GM23338 (cell line): ENCODE measurements around the gene RAB13. TPM values are rescaled to one million over a fixed set of nuclear protein-coding genes. Genes with fewer than 3 reads are reported as not detected.

ENCODE experiments used
- ATAC-seq: fragments of 200-7000 bp; cut with Tn5 transposase; 3 replicates; pipeline ENCODE4 v1.9.1; 2020
- DNase-seq: peaks from one replicate; pipeline ENCODE4 v3.0.0-alpha.2; 2015; ENCODE audit warnings: low spot score
- H2AFZ ChIP-seq: fragments of 200-600 bp; sonication (generic); 2 replicates; pipeline ENCODE4 v1.8.0; 2016; ENCODE audit warnings: antibody characterized with exemption, mild to moderate bottlenecking, moderate library complexity
- H3F3A ChIP-seq: fragments of 200-600 bp; sonication (generic); replicated peaks from 2 replicates; pipeline ENCODE4 v1.8.0; 2017; ENCODE audit warnings: antibody characterized with exemption, mixed run types, low read depth
- H3K27ac ChIP-seq: fragments of 200-600 bp; sonication (generic); 2 replicates; pipeline ENCODE4 v1.6.1; 2016; ENCODE audit warnings: low read depth
- H3K27me3 ChIP-seq: fragments of 200-600 bp; sonication (generic); 2 replicates; pipeline ENCODE4 v1.8.0; 2016; ENCODE audit warnings: mild to moderate bottlenecking, mixed run types, moderate library complexity; ENCODE audit not compliant: insufficient read depth
- H3K36me3 ChIP-seq: fragments of 200-600 bp; sonication (generic); 2 replicates; pipeline ENCODE4 v1.8.0; 2016; ENCODE audit warnings: mild to moderate bottlenecking; ENCODE audit not compliant: insufficient read depth
- H3K4me1 ChIP-seq: fragments of 200-600 bp; sonication (generic); 2 replicates; pipeline ENCODE4 v1.8.0; 2016; ENCODE audit warnings: mild to moderate bottlenecking, moderate library complexity; ENCODE audit not compliant: insufficient read depth
- H3K4me2 ChIP-seq: fragments of 200-600 bp; sonication (generic); 2 replicates; pipeline ENCODE4 v1.7.1; 2017; ENCODE audit warnings: mixed run types
- H3K4me3 ChIP-seq: fragments of 200-600 bp; sonication (generic); 2 replicates; pipeline ENCODE4 v1.6.1; 2016; ENCODE audit warnings: mixed run types
- H3K79me2 ChIP-seq: fragments of 200-600 bp; sonication (generic); replicated peaks from 2 replicates; pipeline ENCODE4 v1.8.0; 2017; ENCODE audit warnings: mild to moderate bottlenecking; ENCODE audit not compliant: insufficient read depth
- H3K9me2 ChIP-seq: fragments of 200-600 bp; sonication (generic); 2 replicates; pipeline ENCODE4 v1.8.0; 2017; ENCODE audit not compliant: insufficient read depth
- H4K20me1 ChIP-seq: fragments of 200-600 bp; sonication (generic); replicated peaks from 2 replicates; pipeline ENCODE4 v1.8.0; 2017; ENCODE audit warnings: mild to moderate bottlenecking; ENCODE audit not compliant: insufficient read depth
- H3K27ac Mint-ChIP-seq: 2 replicates; pipeline ENCODE4 v1.8.0; 2020; ENCODE audit warnings: inconsistent platforms, mild to moderate bottlenecking, moderate library complexity, mixed read lengths
- H3K27me3 Mint-ChIP-seq: 3 replicates; pipeline ENCODE4 v1.8.0; 2022; ENCODE audit warnings: low read depth, mild to moderate bottlenecking, moderate library complexity, mixed read lengths, inconsistent platforms; ENCODE audit not compliant: insufficient read depth, poor library complexity
- H3K36me3 Mint-ChIP-seq: 3 replicates; pipeline ENCODE4 v1.8.0; 2021; ENCODE audit warnings: low read depth, mild to moderate bottlenecking, inconsistent platforms, moderate library complexity, mixed read lengths
- H3K4me1 Mint-ChIP-seq: 3 replicates; pipeline ENCODE4 v1.8.0; 2020; ENCODE audit warnings: mild to moderate bottlenecking, inconsistent platforms, mixed read lengths
- H3K4me3 Mint-ChIP-seq: 3 replicates; pipeline ENCODE4 v1.8.0; 2021; ENCODE audit warnings: moderate library complexity, mild to moderate bottlenecking, inconsistent platforms, mixed read lengths
- H3K9me3 Mint-ChIP-seq: 3 replicates; pipeline ENCODE4 v1.8.0; 2020; ENCODE audit warnings: moderate library complexity, mild to moderate bottlenecking, inconsistent platforms, mixed read lengths
- CREB1 ChIP-seq: fragments of 250-450 bp; sonication (Bioruptor Pico); IDR thresholded peaks from 2 replicates; pipeline ENCODE4 v1.5.0; 2020; ENCODE audit warnings: low read depth, mild to moderate bottlenecking, moderate library complexity
- EZH2 ChIP-seq: fragments of 200-600 bp; sonication (generic); IDR thresholded peaks from one replicate; pipeline ENCODE4 v1.8.0; 2017; ENCODE audit warnings: antibody characterized with exemption, mild to moderate bottlenecking, low read depth; ENCODE audit not compliant: unreplicated experiment
- EZH2phosphoT487 ChIP-seq: fragments of 200-600 bp; sonication (generic); IDR thresholded peaks from one replicate; pipeline ENCODE4 v1.8.1; 2018; ENCODE audit warnings: antibody characterized with exemption; ENCODE audit not compliant: unreplicated experiment
- JUNB ChIP-seq: IDR thresholded peaks from one replicate; pipeline ENCODE4 v1.6.1; 2016; ENCODE audit warnings: antibody characterized with exemption; ENCODE audit not compliant: unreplicated experiment
- NANOG ChIP-seq: IDR thresholded peaks from 2 replicates; pipeline ENCODE4 v1.6.1; 2016; ENCODE audit warnings: antibody characterized with exemption, borderline replicate concordance
- POLR2AphosphoS5 ChIP-seq: IDR thresholded peaks from 2 replicates; pipeline ENCODE4 v1.6.1; 2016; ENCODE audit warnings: antibody characterized with exemption, low read depth
- STAT1 ChIP-seq: IDR thresholded peaks from one replicate; pipeline ENCODE4 v1.6.1; 2016; ENCODE audit warnings: antibody characterized with exemption; ENCODE audit not compliant: unreplicated experiment
- ZNF114 ChIP-seq: fragments of 250-450 bp; sonication (Bioruptor Pico); IDR thresholded peaks from 2 replicates; pipeline ENCODE4 v1.5.0; 2020; ENCODE audit warnings: mild to moderate bottlenecking, moderate library complexity
- ZNF331 ChIP-seq: fragments of 250-450 bp; sonication (Bioruptor Pico); IDR thresholded peaks from 2 replicates; pipeline ENCODE4 v1.5.0; 2020; ENCODE audit warnings: low read depth, mild to moderate bottlenecking, moderate library complexity
- polyA plus RNA-seq: library from polyadenylated mRNA; unstranded; fragments of >200 nt; fragmentation: Nextera tagmentation; extraction: Ambion mirVana; gene quantifications from 2 replicates; pipeline ENCODE4 v1.2.1, GENCODE V29; 2016
- total RNA-seq: library from RNA; depleted of rRNA; stranded (reverse); fragments of >200 nt; shearing (Covaris generic); gene quantifications from 2 replicates; pipeline ENCODE4 v1.2.3, GENCODE V29; 2014
- TF ChIP-seq, protein P1 (sequence below), 2 experiments: fragments of 200-600 bp in 1 of 2; sonication (generic) in 1 of 2; conservative IDR thresholded peaks; 2 replicates each; pipeline versions ENCODE4 v1.5.1 to v1.6.1; 2016 to 2017; ENCODE audit warnings: antibody characterized with exemption in 2 of 2, low read depth in 2 of 2, mild to moderate bottlenecking in 2 of 2, moderate library complexity in 1 of 2
- TF ChIP-seq, protein P2 (sequence below): IDR thresholded peaks from one replicate; pipeline ENCODE4 v1.6.1; 2018; ENCODE audit warnings: antibody characterized with exemption; ENCODE audit not compliant: unreplicated experiment
- TF ChIP-seq, protein P3 (sequence below): IDR thresholded peaks from 2 replicates; pipeline ENCODE4 v1.6.1; 2016; ENCODE audit warnings: antibody characterized with exemption
- TF ChIP-seq, protein P4 (sequence below): fragments of 250-450 bp; sonication (Bioruptor Pico); IDR thresholded peaks from 2 replicates; pipeline ENCODE4 v1.5.0; 2020; ENCODE audit warnings: mild to moderate bottlenecking, moderate library complexity

Gene RAB13
- total and polyA plus RNA-seq, 2 experiments from 2014 or later: 38.6 to 171 TPM

DNA sequence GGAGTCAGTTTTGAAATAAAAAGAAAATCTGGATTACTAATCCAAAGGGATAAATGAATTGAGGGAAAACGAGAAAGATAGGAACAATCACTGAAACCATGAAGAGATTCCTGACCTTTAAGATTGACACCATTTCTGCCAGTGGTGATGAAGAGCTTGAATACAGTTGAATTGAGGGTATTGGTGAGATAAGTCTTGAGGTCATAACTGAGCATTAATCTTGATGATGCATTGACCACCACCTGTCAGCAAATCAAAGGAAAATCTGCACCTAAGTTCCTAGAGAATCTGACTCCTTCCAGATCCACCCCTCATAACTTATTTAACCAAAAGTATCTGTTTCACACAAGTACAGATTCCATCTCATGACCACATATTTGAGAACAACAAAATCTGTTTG lies 26.0 kb upstream of the RAB13 start:
- no peak overlapping the region; the same call in 1 of the 2 replicates for H3K27ac ChIP-seq
- H3K4me2 ChIP-seq: no peak overlapping the region
- no peaks in the 10 kb centered on the region for H3K4me1 ChIP-seq
- Mint-ChIP-seq H3K4me3 (no peak overlapping the region), H3K27ac (no peak overlapping the region), H3K4me1 (no peaks in the 10 kb centered on the region), H3K9me3 (no peaks in the 10 kb centered on the region; the same call in 2 of the 3 replicates), H3K27me3 (peaks cover 5% of the 10 kb centered on the region), H3K36me3 (no peaks in the 10 kb centered on the region)
- H3K79me2 ChIP-seq: no peaks in the 10 kb centered on the region
- no peak overlapping the region for H2AFZ ChIP-seq
- DNase-seq (no peak), ATAC-seq (no peak)
- H3K36me3 ChIP-seq: no peaks in the 10 kb centered on the region
- H3F3A ChIP-seq: no peaks in the 10 kb centered on the region
- TF ChIP-seq, protein P1, sequence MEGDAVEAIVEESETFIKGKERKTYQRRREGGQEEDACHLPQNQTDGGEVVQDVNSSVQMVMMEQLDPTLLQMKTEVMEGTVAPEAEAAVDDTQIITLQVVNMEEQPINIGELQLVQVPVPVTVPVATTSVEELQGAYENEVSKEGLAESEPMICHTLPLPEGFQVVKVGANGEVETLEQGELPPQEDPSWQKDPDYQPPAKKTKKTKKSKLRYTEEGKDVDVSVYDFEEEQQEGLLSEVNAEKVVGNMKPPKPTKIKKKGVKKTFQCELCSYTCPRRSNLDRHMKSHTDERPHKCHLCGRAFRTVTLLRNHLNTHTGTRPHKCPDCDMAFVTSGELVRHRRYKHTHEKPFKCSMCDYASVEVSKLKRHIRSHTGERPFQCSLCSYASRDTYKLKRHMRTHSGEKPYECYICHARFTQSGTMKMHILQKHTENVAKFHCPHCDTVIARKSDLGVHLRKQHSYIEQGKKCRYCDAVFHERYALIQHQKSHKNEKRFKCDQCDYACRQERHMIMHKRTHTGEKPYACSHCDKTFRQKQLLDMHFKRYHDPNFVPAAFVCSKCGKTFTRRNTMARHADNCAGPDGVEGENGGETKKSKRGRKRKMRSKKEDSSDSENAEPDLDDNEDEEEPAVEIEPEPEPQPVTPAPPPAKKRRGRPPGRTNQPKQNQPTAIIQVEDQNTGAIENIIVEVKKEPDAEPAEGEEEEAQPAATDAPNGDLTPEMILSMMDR (conservative IDR thresholded peaks at IDR 0.05; ENCODE audit: low read depth in 2 of 2): no peak
- TF ChIP-seq EZH2 (no peak), JUNB (no peak), STAT1 (no peak), NANOG (no peak), ZNF331 (no peak), POLR2AphosphoS5 (no peak), EZH2phosphoT487 (no peak), CREB1 (no peak), ZNF114 (CRISPR knock-in tag) (no peak)
- TF ChIP-seq, protein P2, sequence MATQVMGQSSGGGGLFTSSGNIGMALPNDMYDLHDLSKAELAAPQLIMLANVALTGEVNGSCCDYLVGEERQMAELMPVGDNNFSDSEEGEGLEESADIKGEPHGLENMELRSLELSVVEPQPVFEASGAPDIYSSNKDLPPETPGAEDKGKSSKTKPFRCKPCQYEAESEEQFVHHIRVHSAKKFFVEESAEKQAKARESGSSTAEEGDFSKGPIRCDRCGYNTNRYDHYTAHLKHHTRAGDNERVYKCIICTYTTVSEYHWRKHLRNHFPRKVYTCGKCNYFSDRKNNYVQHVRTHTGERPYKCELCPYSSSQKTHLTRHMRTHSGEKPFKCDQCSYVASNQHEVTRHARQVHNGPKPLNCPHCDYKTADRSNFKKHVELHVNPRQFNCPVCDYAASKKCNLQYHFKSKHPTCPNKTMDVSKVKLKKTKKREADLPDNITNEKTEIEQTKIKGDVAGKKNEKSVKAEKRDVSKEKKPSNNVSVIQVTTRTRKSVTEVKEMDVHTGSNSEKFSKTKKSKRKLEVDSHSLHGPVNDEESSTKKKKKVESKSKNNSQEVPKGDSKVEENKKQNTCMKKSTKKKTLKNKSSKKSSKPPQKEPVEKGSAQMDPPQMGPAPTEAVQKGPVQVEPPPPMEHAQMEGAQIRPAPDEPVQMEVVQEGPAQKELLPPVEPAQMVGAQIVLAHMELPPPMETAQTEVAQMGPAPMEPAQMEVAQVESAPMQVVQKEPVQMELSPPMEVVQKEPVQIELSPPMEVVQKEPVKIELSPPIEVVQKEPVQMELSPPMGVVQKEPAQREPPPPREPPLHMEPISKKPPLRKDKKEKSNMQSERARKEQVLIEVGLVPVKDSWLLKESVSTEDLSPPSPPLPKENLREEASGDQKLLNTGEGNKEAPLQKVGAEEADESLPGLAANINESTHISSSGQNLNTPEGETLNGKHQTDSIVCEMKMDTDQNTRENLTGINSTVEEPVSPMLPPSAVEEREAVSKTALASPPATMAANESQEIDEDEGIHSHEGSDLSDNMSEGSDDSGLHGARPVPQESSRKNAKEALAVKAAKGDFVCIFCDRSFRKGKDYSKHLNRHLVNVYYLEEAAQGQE: no peak
- TF ChIP-seq, protein P3, sequence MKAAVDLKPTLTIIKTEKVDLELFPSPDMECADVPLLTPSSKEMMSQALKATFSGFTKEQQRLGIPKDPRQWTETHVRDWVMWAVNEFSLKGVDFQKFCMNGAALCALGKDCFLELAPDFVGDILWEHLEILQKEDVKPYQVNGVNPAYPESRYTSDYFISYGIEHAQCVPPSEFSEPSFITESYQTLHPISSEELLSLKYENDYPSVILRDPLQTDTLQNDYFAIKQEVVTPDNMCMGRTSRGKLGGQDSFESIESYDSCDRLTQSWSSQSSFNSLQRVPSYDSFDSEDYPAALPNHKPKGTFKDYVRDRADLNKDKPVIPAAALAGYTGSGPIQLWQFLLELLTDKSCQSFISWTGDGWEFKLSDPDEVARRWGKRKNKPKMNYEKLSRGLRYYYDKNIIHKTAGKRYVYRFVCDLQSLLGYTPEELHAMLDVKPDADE: no peak
- TF ChIP-seq, protein P4, sequence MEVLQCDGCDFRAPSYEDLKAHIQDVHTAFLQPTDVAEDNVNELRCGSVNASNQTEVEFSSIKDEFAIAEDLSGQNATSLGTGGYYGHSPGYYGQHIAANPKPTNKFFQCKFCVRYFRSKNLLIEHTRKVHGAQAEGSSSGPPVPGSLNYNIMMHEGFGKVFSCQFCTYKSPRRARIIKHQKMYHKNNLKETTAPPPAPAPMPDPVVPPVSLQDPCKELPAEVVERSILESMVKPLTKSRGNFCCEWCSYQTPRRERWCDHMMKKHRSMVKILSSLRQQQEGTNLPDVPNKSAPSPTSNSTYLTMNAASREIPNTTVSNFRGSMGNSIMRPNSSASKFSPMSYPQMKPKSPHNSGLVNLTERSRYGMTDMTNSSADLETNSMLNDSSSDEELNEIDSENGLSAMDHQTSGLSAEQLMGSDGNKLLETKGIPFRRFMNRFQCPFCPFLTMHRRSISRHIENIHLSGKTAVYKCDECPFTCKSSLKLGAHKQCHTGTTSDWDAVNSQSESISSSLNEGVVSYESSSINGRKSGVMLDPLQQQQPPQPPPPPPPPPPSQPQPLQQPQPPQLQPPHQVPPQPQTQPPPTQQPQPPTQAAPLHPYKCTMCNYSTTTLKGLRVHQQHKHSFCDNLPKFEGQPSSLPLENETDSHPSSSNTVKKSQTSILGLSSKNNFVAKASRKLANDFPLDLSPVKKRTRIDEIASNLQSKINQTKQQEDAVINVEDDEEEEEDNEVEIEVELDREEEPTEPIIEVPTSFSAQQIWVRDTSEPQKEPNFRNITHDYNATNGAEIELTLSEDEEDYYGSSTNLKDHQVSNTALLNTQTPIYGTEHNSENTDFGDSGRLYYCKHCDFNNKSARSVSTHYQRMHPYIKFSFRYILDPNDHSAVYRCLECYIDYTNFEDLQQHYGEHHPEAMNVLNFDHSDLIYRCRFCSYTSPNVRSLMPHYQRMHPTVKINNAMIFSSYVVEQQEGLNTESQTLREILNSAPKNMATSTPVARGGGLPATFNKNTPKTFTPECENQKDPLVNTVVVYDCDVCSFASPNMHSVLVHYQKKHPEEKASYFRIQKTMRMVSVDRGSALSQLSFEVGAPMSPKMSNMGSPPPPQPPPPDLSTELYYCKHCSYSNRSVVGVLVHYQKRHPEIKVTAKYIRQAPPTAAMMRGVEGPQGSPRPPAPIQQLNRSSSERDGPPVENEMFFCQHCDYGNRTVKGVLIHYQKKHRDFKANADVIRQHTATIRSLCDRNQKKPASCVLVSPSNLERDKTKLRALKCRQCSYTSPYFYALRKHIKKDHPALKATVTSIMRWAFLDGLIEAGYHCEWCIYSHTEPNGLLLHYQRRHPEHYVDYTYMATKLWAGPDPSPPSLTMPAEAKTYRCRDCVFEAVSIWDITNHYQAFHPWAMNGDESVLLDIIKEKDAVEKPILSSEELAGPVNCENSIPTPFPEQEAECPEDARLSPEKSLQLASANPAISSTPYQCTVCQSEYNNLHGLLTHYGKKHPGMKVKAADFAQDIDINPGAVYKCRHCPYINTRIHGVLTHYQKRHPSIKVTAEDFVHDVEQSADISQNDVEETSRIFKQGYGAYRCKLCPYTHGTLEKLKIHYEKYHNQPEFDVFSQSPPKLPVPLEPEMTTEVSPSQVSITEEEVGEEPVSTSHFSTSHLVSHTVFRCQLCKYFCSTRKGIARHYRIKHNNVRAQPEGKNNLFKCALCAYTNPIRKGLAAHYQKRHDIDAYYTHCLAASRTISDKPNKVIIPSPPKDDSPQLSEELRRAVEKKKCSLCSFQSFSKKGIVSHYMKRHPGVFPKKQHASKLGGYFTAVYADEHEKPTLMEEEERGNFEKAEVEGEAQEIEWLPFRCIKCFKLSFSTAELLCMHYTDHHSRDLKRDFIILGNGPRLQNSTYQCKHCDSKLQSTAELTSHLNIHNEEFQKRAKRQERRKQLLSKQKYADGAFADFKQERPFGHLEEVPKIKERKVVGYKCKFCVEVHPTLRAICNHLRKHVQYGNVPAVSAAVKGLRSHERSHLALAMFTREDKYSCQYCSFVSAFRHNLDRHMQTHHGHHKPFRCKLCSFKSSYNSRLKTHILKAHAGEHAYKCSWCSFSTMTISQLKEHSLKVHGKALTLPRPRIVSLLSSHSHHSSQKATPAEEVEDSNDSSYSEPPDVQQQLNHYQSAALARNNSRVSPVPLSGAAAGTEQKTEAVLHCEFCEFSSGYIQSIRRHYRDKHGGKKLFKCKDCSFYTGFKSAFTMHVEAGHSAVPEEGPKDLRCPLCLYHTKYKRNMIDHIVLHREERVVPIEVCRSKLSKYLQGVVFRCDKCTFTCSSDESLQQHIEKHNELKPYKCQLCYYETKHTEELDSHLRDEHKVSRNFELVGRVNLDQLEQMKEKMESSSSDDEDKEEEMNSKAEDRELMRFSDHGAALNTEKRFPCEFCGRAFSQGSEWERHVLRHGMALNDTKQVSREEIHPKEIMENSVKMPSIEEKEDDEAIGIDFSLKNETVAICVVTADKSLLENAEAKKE (CRISPR knock-in tag): no peak
- no peaks in the 10 kb centered on the region for H3K27me3 ChIP-seq
- H3K4me3 ChIP-seq: no peak overlapping the region
- no peaks in the 10 kb centered on the region for H3K9me2 ChIP-seq
- no peaks in the 10 kb centered on the region for H4K20me1 ChIP-seq
